ENCODE results near the gene THSD4. TPM values are rescaled to one million over a fixed set of nuclear protein-coding genes. Genes with fewer than 3 reads are reported as not detected.

THSD4 gene
- total and polyA plus RNA-seq, 2 of the 8 experiments (the other 6 are each of a cell fraction or from before 2014, with no cell fraction given), result 2.5 to 6.2 TPM

- H2BK5ac ChIP-seq (ENCODE audit: low read depth, low read length), result no peak overlapping the region
- H2AK5ac ChIP-seq (ENCODE audit: low read depth, low read length), result no peak overlapping the region
- H4K91ac ChIP-seq (replicated peaks; ENCODE audit: insufficient read length, low read length), result no peak overlapping the region
- no peak overlapping the region for H3K4ac ChIP-seq (replicated peaks; ENCODE audit: insufficient read length, low read depth, low read length)
- H2AFZ ChIP-seq (ENCODE audit: low read length), result no peak overlapping the region
- no peak overlapping the region for H3K56ac ChIP-seq (replicated peaks; ENCODE audit: insufficient read length, low read depth, low read length)
- H3K18ac ChIP-seq (ENCODE audit: extremely low read depth, low read length), result no peak overlapping the region
- no peak overlapping the region for H4K5ac ChIP-seq (ENCODE audit: insufficient read length, low read depth, low read length)
- no peaks in the 10 kb centered on the region for H3K79me1 ChIP-seq (ENCODE audit: low read depth, low read length)
- 91% methylated on average over 5 of the region's 5 CpGs; no CpG with 5 or more reads in 1 of the 2 experiments for WGBS, 2 experiments (ENCODE audit: extremely low coverage in 1 of 2, insufficient coverage in 1 of 2, insufficient read length in 1 of 2, insufficient replicate concordance in 2 of 2, low coverage in 1 of 2, low lambda C conversion rate in 2 of 2, missing lambda C conversion rate in 1 of 2)
- H3K27ac ChIP-seq (ENCODE audit: low read depth, low read length), result no peak overlapping the region
- H2BK15ac ChIP-seq (ENCODE audit: low read length), result no peak overlapping the region
- FAIRE-seq, result no peak
- ChIA-PET CTCF (ENCODE audit: partially characterized antibody) (no interaction called here), POLR2A (ENCODE audit: partially characterized antibody) (no interaction called here)
- H4K20me1 ChIP-seq (replicated peaks in 1 of 2; ENCODE audit: control insufficient read depth in 1 of 2, insufficient read depth in 2 of 2, low read length in 2 of 2), result no peaks in the 10 kb centered on the region
- H2BK12ac ChIP-seq (ENCODE audit: low read depth, low read length), result no peak overlapping the region
- H3K4me3 ChIP-seq (ENCODE audit: extremely low read depth in 1 of 4, insufficient read depth in 2 of 4, low read depth in 3 of 4, low read length in 4 of 4), result no peak overlapping the region
- no peaks in the 10 kb centered on the region for H3K79me2 ChIP-seq (ENCODE audit: control insufficient read depth in 1 of 2, insufficient read depth in 2 of 2, low read length in 2 of 2)
- H2BK120ac ChIP-seq (replicated peaks; ENCODE audit: low read depth, low read length), result no peak overlapping the region
- no peak overlapping the region for H3K9ac ChIP-seq (replicated peaks in 1 of 4; ENCODE audit: extremely low read depth in 1 of 4, low read depth in 3 of 4, low read length in 3 of 4)
- no peak for TF ChIP-seq BRCA1 (IDR thresholded peaks at IDR 0.05; ENCODE audit: low read depth, low read length)
- TF ChIP-seq RXRA (IDR thresholded peaks at IDR 0.05; ENCODE audit: insufficient read depth, low read depth, low read length), result no peak
- TF ChIP-seq FOSL1 (IDR thresholded peaks at IDR 0.05; ENCODE audit: insufficient read depth, low read depth, low read length), result no peak
- no peak for TF ChIP-seq GABPA (IDR thresholded peaks at IDR 0.05; ENCODE audit: borderline replicate concordance, insufficient read depth, low read length)
- TF ChIP-seq BACH1 (IDR thresholded peaks at IDR 0.05; ENCODE audit: low read length), result no peak
- TF ChIP-seq CHD1 (IDR thresholded peaks at IDR 0.05; ENCODE audit: low read depth, low read length), result no peak
- no peak for TF ChIP-seq POLR2AphosphoS5 (IDR thresholded peaks at IDR 0.05; ENCODE audit: low read depth, low read length)
- TF ChIP-seq TAF7 (optimal IDR thresholded peaks at IDR 0.05; ENCODE audit: borderline replicate concordance, low read depth, low read length), result no peak
- TF ChIP-seq SAP30 (IDR thresholded peaks at IDR 0.05; ENCODE audit: insufficient read depth, insufficient replicate concordance, low read length), result no peak
- no peak for TF ChIP-seq TAF1 (IDR thresholded peaks at IDR 0.05; ENCODE audit: low read depth, low read length)
- TF ChIP-seq JUND (IDR thresholded peaks at IDR 0.05; ENCODE audit: low read length), result no peak
- H2BK20ac ChIP-seq (ENCODE audit: low read length), result no peak overlapping the region
- no peaks in the 10 kb centered on the region for H3K23me2 ChIP-seq (ENCODE audit: low read depth, low read length)
- no peaks in the 10 kb centered on the region for H3K9me3 ChIP-seq (ENCODE audit: insufficient read depth in 2 of 2, low read depth in 1 of 2, low read length in 1 of 2)
- no peaks in the 10 kb centered on the region for H3K27me3 ChIP-seq (replicated peaks in 1 of 4; ENCODE audit: control insufficient read depth in 3 of 4, extremely low read depth in 1 of 4, insufficient read depth in 3 of 4, low read length in 3 of 4)
- H3K36me3 ChIP-seq (ENCODE audit: control insufficient read depth in 2 of 4, insufficient read depth in 4 of 4, low read length in 3 of 4), result peaks cover 0 to 3% (median 0%) of the 10 kb centered on the region in 4 experiments; a peak in 3 of 8 replicates
- no peak overlapping the region for H3K14ac ChIP-seq (ENCODE audit: insufficient read length)
- DNase-seq (ENCODE audit: low read depth in 1 of 2, low spot score in 2 of 2), result no peak
- no peak overlapping the region for H4K8ac ChIP-seq (ENCODE audit: extremely low read depth, insufficient read depth, low read length)
- no peak overlapping the region for H3K23ac ChIP-seq (ENCODE audit: insufficient read length)
- no peaks in the 10 kb centered on the region for H3K4me1 ChIP-seq (replicated peaks in 1 of 4; ENCODE audit: control insufficient read depth in 3 of 4, insufficient read depth in 4 of 4, low read length in 3 of 4)
- no peak overlapping the region for H3K4me2 ChIP-seq (ENCODE audit: insufficient read depth in 1 of 2, low read depth in 2 of 2, low read length in 2 of 2)
Measured at GRCh38 chr15:71768184-71768583, 652.9 kb downstream of the THSD4 start.

All from H1 (cell line).